ENCODE data around the gene POPDC3.
A peak's percentile ranks its signal among the peaks of the same experiment; 100 is the strongest.
"Not testable (repeated sequence)": the region's sequence is repeated elsewhere in the genome, so short reads cannot be mapped to it uniquely, and the experiment has no call there.

POPDC3 gene

GRCh38 chr6:105221219-105221618 is 41.4 kb upstream of the POPDC3 start:
- H3K4me1 ChIP-seq (ENCODE audit: control insufficient read depth, insufficient read depth, low read depth, low read length); H3K4ac ChIP-seq (ENCODE audit: low read depth in 1 of 2, low read length in 2 of 2); H3K18ac ChIP-seq (ENCODE audit: low read depth in 1 of 2, low read length in 2 of 2); H4K91ac ChIP-seq (ENCODE audit: low read length); H2AFZ ChIP-seq (ENCODE audit: low read depth, low read length); H3K4me3 ChIP-seq (ENCODE audit: insufficient read depth in 1 of 2, low read depth in 1 of 2, low read length in 2 of 2); H3K23ac ChIP-seq (ENCODE audit: low read length in 2 of 2); H3K14ac ChIP-seq (ENCODE audit: low read length in 2 of 2); H3K9ac ChIP-seq (ENCODE audit: low read length); H3K36me3 ChIP-seq (ENCODE audit: control insufficient read depth in 1 of 2, insufficient read depth in 2 of 2, low read depth in 1 of 2, low read length in 2 of 2); H2BK12ac ChIP-seq (ENCODE audit: low read length in 2 of 2); H2AK5ac ChIP-seq (ENCODE audit: low read length, severe bottlenecking); H3K9me3 ChIP-seq (ENCODE audit: control insufficient read depth, low read length); H2BK120ac ChIP-seq (ENCODE audit: low read depth, low read length); H3K27ac ChIP-seq (ENCODE audit: low read length, poor library complexity, severe bottlenecking); H3K79me1 ChIP-seq (replicated peaks; ENCODE audit: low read length, poor library complexity, severe bottlenecking); DNase-seq; H4K8ac ChIP-seq (ENCODE audit: low read length); H2BK5ac ChIP-seq (ENCODE audit: low read depth, low read length, poor library complexity, severe bottlenecking); H2BK15ac ChIP-seq (ENCODE audit: low read depth, poor library complexity, severe bottlenecking); H3K4me2 ChIP-seq (ENCODE audit: low read length, poor library complexity, severe bottlenecking): not testable (repeated sequence)
- WGBS, result 50% methylated on average over 2 of the region's 2 CpGs
- H3K27me3 ChIP-seq (ENCODE audit: control insufficient read depth in 1 of 2, insufficient read depth in 1 of 2, low read length in 2 of 2), result peaks cover 0 to 22% of the 10 kb centered on the region in 2 experiments

- Histone ChIP-seq H3K14ac (ENCODE audit: low read length in 2 of 2) (no peak overlapping the region), H3K4me2 (ENCODE audit: low read length, poor library complexity, severe bottlenecking) (no peak overlapping the region), H4K8ac (ENCODE audit: low read length) (no peak overlapping the region), H3K18ac (ENCODE audit: low read depth in 1 of 2, low read length in 2 of 2) (no peak overlapping the region), H4K91ac (ENCODE audit: low read length) (peak overlapping the region; percentile 59), H3K27me3 (ENCODE audit: control insufficient read depth in 1 of 2, insufficient read depth in 1 of 2, low read length in 2 of 2) (peaks cover 0 to 12% of the 10 kb centered on the region in 2 experiments), H3K27ac (ENCODE audit: low read length, poor library complexity, severe bottlenecking) (no peak overlapping the region), H2AFZ (ENCODE audit: low read depth, low read length) (no peak overlapping the region), H2BK5ac (ENCODE audit: low read depth, low read length, poor library complexity, severe bottlenecking) (no peak overlapping the region), H3K4me1 (ENCODE audit: control insufficient read depth, insufficient read depth, low read depth, low read length) (no peaks in the 10 kb centered on the region), H3K4ac (ENCODE audit: low read depth in 1 of 2, low read length in 2 of 2) (no peak overlapping the region), H3K23ac (ENCODE audit: low read length in 2 of 2) (no peak overlapping the region), H3K9ac (ENCODE audit: low read length) (no peak overlapping the region), H3K9me3 (ENCODE audit: control insufficient read depth, low read length) (no peaks in the 10 kb centered on the region), H3K79me1 (replicated peaks; ENCODE audit: low read length, poor library complexity, severe bottlenecking) (no peaks in the 10 kb centered on the region), H3K36me3 (ENCODE audit: control insufficient read depth in 1 of 2, insufficient read depth in 2 of 2, low read depth in 1 of 2, low read length in 2 of 2) (no peaks in the 10 kb centered on the region), H2BK15ac (ENCODE audit: low read depth, poor library complexity, severe bottlenecking) (no peak overlapping the region), H2AK5ac (ENCODE audit: low read length, severe bottlenecking) (no peak overlapping the region), H2BK12ac (ENCODE audit: low read length in 2 of 2) (no peak overlapping the region), H3K4me3 (ENCODE audit: insufficient read depth in 1 of 2, low read depth in 1 of 2, low read length in 2 of 2) (no peak overlapping the region), H2BK120ac (ENCODE audit: low read depth, low read length) (no peak overlapping the region)
- no peak for DNase-seq
- WGBS, result 100% methylated on average over 3 of the region's 5 CpGs
These were observed 40.4 kb upstream of the POPDC3 start for GRCh38 chr6:105220186-105220585.

DNA sequence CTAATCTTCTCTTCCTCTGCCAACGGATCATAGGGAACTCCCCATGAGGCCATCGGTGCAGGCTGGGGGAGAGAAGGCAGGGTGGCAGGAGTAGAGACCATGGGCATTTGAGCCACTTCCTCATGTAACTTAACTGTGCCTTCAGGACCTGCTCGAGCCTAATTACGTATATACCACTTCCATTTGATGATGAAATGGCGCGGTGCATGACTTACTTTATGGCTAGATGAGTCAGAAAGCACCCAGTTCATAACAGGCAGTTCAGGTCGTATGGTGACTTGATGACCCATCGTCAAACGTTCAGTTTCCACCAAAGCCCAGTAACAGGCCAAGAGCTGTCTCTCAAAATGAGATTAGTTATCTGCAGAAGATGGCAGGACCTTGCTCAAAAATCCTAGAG is 39.4 kb upstream of the POPDC3 start:
- not testable (repeated sequence) for H3K4me3 ChIP-seq (ENCODE audit: insufficient read depth in 1 of 2, low read depth in 1 of 2, low read length in 2 of 2); H3K27ac ChIP-seq (ENCODE audit: low read length, poor library complexity, severe bottlenecking); H2BK5ac ChIP-seq (ENCODE audit: low read depth, low read length, poor library complexity, severe bottlenecking); H2AK5ac ChIP-seq (ENCODE audit: low read length, severe bottlenecking); H3K14ac ChIP-seq (ENCODE audit: low read length in 2 of 2); H3K4me2 ChIP-seq (ENCODE audit: low read length, poor library complexity, severe bottlenecking); H3K9me3 ChIP-seq (ENCODE audit: control insufficient read depth, low read length); H2BK12ac ChIP-seq (ENCODE audit: low read length in 2 of 2); H3K27me3 ChIP-seq (ENCODE audit: control insufficient read depth in 1 of 2, insufficient read depth in 1 of 2, low read length in 2 of 2); H3K23ac ChIP-seq (ENCODE audit: low read length in 2 of 2); H4K91ac ChIP-seq (ENCODE audit: low read length); H3K9ac ChIP-seq (ENCODE audit: low read length); H3K18ac ChIP-seq (ENCODE audit: low read depth in 1 of 2, low read length in 2 of 2); H3K36me3 ChIP-seq (ENCODE audit: control insufficient read depth in 1 of 2, insufficient read depth in 2 of 2, low read depth in 1 of 2, low read length in 2 of 2); H2BK120ac ChIP-seq (ENCODE audit: low read depth, low read length); H4K8ac ChIP-seq (ENCODE audit: low read length); H2AFZ ChIP-seq (ENCODE audit: low read depth, low read length); H3K79me1 ChIP-seq (replicated peaks; ENCODE audit: low read length, poor library complexity, severe bottlenecking); H2BK15ac ChIP-seq (ENCODE audit: low read depth, poor library complexity, severe bottlenecking); H3K4me1 ChIP-seq (ENCODE audit: control insufficient read depth, insufficient read depth, low read depth, low read length); DNase-seq; H3K4ac ChIP-seq (ENCODE audit: low read depth in 1 of 2, low read length in 2 of 2)
- WGBS, result 88% methylated on average over 9 of the region's 9 CpGs

GRCh38 chr6:105215506-105215905 is 35.7 kb upstream of the POPDC3 start:
- no CpG with 5 or more reads among the region's 3 CpGs for WGBS

More at GRCh38 chr6:105215506-105215905, 35.7 kb upstream of the POPDC3 start:
- Histone ChIP-seq H2AFZ (ENCODE audit: low read depth, low read length) (no peak overlapping the region), H3K18ac (ENCODE audit: low read depth in 1 of 2, low read length in 2 of 2) (no peak overlapping the region), H2AK5ac (ENCODE audit: low read length, severe bottlenecking) (no peak overlapping the region), H3K9ac (ENCODE audit: low read length) (no peak overlapping the region), H3K4ac (ENCODE audit: low read depth in 1 of 2, low read length in 2 of 2) (no peak overlapping the region), H3K27ac (ENCODE audit: low read length, poor library complexity, severe bottlenecking) (no peak overlapping the region), H3K23ac (ENCODE audit: low read length in 2 of 2) (no peak overlapping the region), H2BK5ac (ENCODE audit: low read depth, low read length, poor library complexity, severe bottlenecking) (no peak overlapping the region), H3K4me1 (ENCODE audit: control insufficient read depth, insufficient read depth, low read depth, low read length) (no peaks in the 10 kb centered on the region), H3K9me3 (ENCODE audit: control insufficient read depth, low read length) (no peaks in the 10 kb centered on the region), H2BK120ac (ENCODE audit: low read depth, low read length) (no peak overlapping the region), H4K8ac (ENCODE audit: low read length) (no peak overlapping the region), H3K4me3 (ENCODE audit: insufficient read depth in 1 of 2, low read depth in 1 of 2, low read length in 2 of 2) (no peak overlapping the region), H3K36me3 (ENCODE audit: control insufficient read depth in 1 of 2, insufficient read depth in 2 of 2, low read depth in 1 of 2, low read length in 2 of 2) (no peaks in the 10 kb centered on the region), H3K14ac (ENCODE audit: low read length in 2 of 2) (no peak overlapping the region), H2BK12ac (ENCODE audit: low read length in 2 of 2) (no peak overlapping the region), H2BK15ac (ENCODE audit: low read depth, poor library complexity, severe bottlenecking) (no peak overlapping the region), H3K79me1 (replicated peaks; ENCODE audit: low read length, poor library complexity, severe bottlenecking) (no peaks in the 10 kb centered on the region), H4K91ac (ENCODE audit: low read length) (no peak overlapping the region), H3K4me2 (ENCODE audit: low read length, poor library complexity, severe bottlenecking) (no peak overlapping the region), H3K27me3 (ENCODE audit: control insufficient read depth in 1 of 2, insufficient read depth in 1 of 2, low read length in 2 of 2) (no peaks in the 10 kb centered on the region)
- no peak for DNase-seq
